ENCODE measurements around the gene TMEM245.

The TMEM245 gene

DNA sequence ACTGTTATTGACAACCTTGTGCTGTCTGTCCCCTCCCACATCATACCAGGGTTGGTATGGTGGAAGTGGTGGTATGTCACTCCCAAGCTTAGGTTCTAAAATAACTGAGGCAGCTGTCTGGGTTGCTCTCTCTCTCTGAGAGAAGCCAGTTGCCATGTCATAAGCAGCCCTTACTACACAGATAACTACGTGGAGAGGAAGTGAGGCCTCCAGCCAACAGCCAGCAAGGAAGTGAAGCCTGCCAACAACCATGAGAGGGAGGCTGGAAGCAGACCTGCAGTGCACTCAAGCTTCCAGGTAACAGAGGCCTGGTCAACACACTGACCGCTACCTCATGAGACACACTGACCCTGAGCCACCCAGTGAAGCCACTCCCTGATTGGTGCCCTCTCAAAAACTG is 125.1 kb downstream of the TMEM245 start:
- Histone ChIP-seq H3F3A (ENCODE audit: insufficient read depth, low read length) (no peaks in the 10 kb centered on the region), H3K36me3 (ENCODE audit: insufficient read depth, low read length) (peaks cover 35% of the 10 kb centered on the region), H3K9me2 (ENCODE audit: low read depth, low read length) (no peaks in the 10 kb centered on the region), H3K4me1 (ENCODE audit: insufficient read depth, low read length, severe bottlenecking) (no peaks in the 10 kb centered on the region), H3K4me2 (ENCODE audit: low read length) (no peak overlapping the region), H3K79me2 (ENCODE audit: insufficient read depth, low read length) (no peaks in the 10 kb centered on the region), H4K20me1 (ENCODE audit: insufficient read depth, low read length) (no peaks in the 10 kb centered on the region), H3K27ac (ENCODE audit: low read depth, low read length, poor library complexity, severe bottlenecking) (no peak overlapping the region), H3K9ac (ENCODE audit: low read length) (no peak overlapping the region), H3K27me3 (ENCODE audit: insufficient read depth, low read length) (no peaks in the 10 kb centered on the region), H3K4me3 (ENCODE audit: low read depth, low read length, poor library complexity, severe bottlenecking) (no peak overlapping the region), H2AFZ (ENCODE audit: low read length) (no peak overlapping the region), H3K9me3 (ENCODE audit: low read length) (no peaks in the 10 kb centered on the region)
- no peak for TF ChIP-seq EZH2 (IDR thresholded peaks at IDR 0.05; ENCODE audit: borderline replicate concordance, low read length)
- TF ChIP-seq, protein P1, sequence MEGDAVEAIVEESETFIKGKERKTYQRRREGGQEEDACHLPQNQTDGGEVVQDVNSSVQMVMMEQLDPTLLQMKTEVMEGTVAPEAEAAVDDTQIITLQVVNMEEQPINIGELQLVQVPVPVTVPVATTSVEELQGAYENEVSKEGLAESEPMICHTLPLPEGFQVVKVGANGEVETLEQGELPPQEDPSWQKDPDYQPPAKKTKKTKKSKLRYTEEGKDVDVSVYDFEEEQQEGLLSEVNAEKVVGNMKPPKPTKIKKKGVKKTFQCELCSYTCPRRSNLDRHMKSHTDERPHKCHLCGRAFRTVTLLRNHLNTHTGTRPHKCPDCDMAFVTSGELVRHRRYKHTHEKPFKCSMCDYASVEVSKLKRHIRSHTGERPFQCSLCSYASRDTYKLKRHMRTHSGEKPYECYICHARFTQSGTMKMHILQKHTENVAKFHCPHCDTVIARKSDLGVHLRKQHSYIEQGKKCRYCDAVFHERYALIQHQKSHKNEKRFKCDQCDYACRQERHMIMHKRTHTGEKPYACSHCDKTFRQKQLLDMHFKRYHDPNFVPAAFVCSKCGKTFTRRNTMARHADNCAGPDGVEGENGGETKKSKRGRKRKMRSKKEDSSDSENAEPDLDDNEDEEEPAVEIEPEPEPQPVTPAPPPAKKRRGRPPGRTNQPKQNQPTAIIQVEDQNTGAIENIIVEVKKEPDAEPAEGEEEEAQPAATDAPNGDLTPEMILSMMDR (IDR thresholded peaks at IDR 0.05; ENCODE audit: low read length), result no peak

DNA sequence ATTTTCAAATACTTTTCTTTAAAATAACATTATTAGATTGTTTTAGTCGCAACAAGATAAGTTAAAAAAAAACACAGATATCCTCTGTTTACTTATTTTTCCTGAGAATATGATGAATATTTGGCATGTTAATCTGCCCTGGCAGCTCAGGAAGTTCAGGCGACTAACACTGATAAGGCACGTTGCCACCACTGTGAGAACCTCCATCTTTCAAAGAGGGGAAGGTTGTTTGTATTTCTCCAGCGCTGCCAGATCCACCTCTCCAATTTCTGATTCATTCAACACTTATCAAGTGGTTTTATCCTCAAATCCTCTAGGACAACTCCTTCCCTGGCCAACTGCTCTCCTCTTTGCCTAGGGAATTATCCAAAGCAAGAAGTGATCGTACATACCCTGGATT is 128.3 kb downstream of the TMEM245 start:
- TF ChIP-seq, protein P1 (IDR thresholded peaks at IDR 0.05; ENCODE audit: low read length), result no peak
- no peak for TF ChIP-seq EZH2 (IDR thresholded peaks at IDR 0.05; ENCODE audit: borderline replicate concordance, low read length)
- Histone ChIP-seq H3K4me3 (ENCODE audit: low read depth, low read length, poor library complexity, severe bottlenecking) (no peak overlapping the region), H3K9me2 (ENCODE audit: low read depth, low read length) (no peaks in the 10 kb centered on the region), H3F3A (ENCODE audit: insufficient read depth, low read length) (no peaks in the 10 kb centered on the region), H4K20me1 (ENCODE audit: insufficient read depth, low read length) (no peaks in the 10 kb centered on the region), H3K79me2 (ENCODE audit: insufficient read depth, low read length) (no peaks in the 10 kb centered on the region), H3K9me3 (ENCODE audit: low read length) (no peaks in the 10 kb centered on the region), H3K4me1 (ENCODE audit: insufficient read depth, low read length, severe bottlenecking) (no peaks in the 10 kb centered on the region), H3K36me3 (ENCODE audit: insufficient read depth, low read length) (peaks cover 39% of the 10 kb centered on the region), H3K4me2 (ENCODE audit: low read length) (no peak overlapping the region), H3K27ac (ENCODE audit: low read depth, low read length, poor library complexity, severe bottlenecking) (no peak overlapping the region), H2AFZ (ENCODE audit: low read length) (no peak overlapping the region), H3K9ac (ENCODE audit: low read length) (no peak overlapping the region), H3K27me3 (ENCODE audit: insufficient read depth, low read length) (no peaks in the 10 kb centered on the region)

DNA sequence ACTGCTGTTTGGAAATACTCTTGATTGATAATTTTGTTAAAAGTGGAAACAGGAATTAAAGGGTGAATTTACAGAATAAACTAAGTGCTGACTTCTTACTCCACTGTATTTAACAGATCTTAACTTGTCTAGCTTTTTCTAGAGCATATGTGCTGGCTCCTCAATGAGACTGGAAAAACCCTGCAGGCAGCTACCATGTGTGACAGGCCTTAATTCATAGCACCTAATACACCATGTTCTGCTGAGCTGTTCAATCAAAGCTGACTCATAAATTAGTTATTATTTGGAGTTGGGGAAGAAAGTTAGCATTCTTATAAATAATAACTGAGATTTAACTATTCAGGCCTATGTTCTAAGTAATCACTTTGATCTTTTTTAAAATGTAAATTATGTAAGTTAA is 135.9 kb downstream of the TMEM245 start:
- H3K79me2 ChIP-seq (ENCODE audit: insufficient read depth, low read length), result no peaks in the 10 kb centered on the region
- H4K20me1 ChIP-seq (ENCODE audit: insufficient read depth, low read length), result no peaks in the 10 kb centered on the region
- no peak overlapping the region for H3K4me2 ChIP-seq (ENCODE audit: low read length)
- TF ChIP-seq EZH2 (IDR thresholded peaks at IDR 0.05; ENCODE audit: borderline replicate concordance, low read length), result no peak
- peaks cover 25% of the 10 kb centered on the region for H3K36me3 ChIP-seq (ENCODE audit: insufficient read depth, low read length)
- no peak overlapping the region for H3K4me3 ChIP-seq (ENCODE audit: low read depth, low read length, poor library complexity, severe bottlenecking)
- H3K9ac ChIP-seq (ENCODE audit: low read length), result no peak overlapping the region
- no peaks in the 10 kb centered on the region; the same call in 1 of the 2 replicates for H3F3A ChIP-seq (ENCODE audit: insufficient read depth, low read length)
- no peak overlapping the region for H3K27ac ChIP-seq (ENCODE audit: low read depth, low read length, poor library complexity, severe bottlenecking)
- no peaks in the 10 kb centered on the region for H3K9me3 ChIP-seq (ENCODE audit: low read length)
- no peaks in the 10 kb centered on the region for H3K9me2 ChIP-seq (ENCODE audit: low read depth, low read length)
- no peaks in the 10 kb centered on the region for H3K27me3 ChIP-seq (ENCODE audit: insufficient read depth, low read length)
- no peaks in the 10 kb centered on the region for H3K4me1 ChIP-seq (ENCODE audit: insufficient read depth, low read length, severe bottlenecking)
- H2AFZ ChIP-seq (ENCODE audit: low read length), result no peak overlapping the region

DNA sequence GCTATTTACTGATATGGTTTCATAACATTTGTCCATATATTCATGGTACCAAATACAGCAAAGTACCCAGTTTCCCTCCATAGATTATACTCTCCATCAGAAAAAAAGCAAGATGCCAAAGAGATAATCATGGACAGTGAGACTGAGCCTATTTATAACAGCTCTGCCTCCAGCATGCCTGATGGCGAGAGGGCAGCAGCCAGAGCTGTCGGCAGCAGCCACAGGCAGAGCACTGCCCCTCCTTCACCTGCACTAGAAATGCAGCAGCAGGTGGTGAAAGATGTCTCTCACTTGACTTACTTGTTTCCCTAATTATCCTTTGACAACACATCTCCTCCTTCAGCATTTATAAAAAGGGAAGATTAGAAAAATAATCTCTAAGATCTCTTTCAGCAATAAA is 138.9 kb downstream of the TMEM245 start:
- Histone ChIP-seq H3K36me3 (ENCODE audit: insufficient read depth, low read length) (peaks cover 31% of the 10 kb centered on the region; the same call in 1 of the 2 replicates), H2AFZ (ENCODE audit: low read length) (no peak overlapping the region), H3K9me3 (ENCODE audit: low read length) (no peaks in the 10 kb centered on the region), H3K79me2 (ENCODE audit: insufficient read depth, low read length) (no peaks in the 10 kb centered on the region), H3K9me2 (ENCODE audit: low read depth, low read length) (no peaks in the 10 kb centered on the region), H3K27ac (ENCODE audit: low read depth, low read length, poor library complexity, severe bottlenecking) (no peak overlapping the region), H3K4me2 (ENCODE audit: low read length) (no peak overlapping the region), H3K4me1 (ENCODE audit: insufficient read depth, low read length, severe bottlenecking) (no peaks in the 10 kb centered on the region), H3K27me3 (ENCODE audit: insufficient read depth, low read length) (no peaks in the 10 kb centered on the region), H3F3A (ENCODE audit: insufficient read depth, low read length) (no peaks in the 10 kb centered on the region; the same call in 1 of the 2 replicates), H3K4me3 (ENCODE audit: low read depth, low read length, poor library complexity, severe bottlenecking) (no peak overlapping the region), H3K9ac (ENCODE audit: low read length) (no peak overlapping the region), H4K20me1 (ENCODE audit: insufficient read depth, low read length) (no peaks in the 10 kb centered on the region)
- TF ChIP-seq, protein P1 (IDR thresholded peaks at IDR 0.05; ENCODE audit: low read length), result no peak
- no peak for TF ChIP-seq EZH2 (IDR thresholded peaks at IDR 0.05; ENCODE audit: borderline replicate concordance, low read length)

Measured in OCI-LY1 (cell line).